K562 (cell line): Measurements from ENCODE around the gene ILF2. TPM values are rescaled to one million over a fixed set of nuclear protein-coding genes. Genes with fewer than 3 reads are reported as not detected.
A peak's percentile ranks its signal among the peaks of the same experiment; 100 is the strongest.

Source experiments
- ATAC-seq: fragments of 200-7000 bp; cut with Tn5 transposase; 3 replicates; pipeline ENCODE4 v1.9.1; 2020; ENCODE audit warnings: moderate library complexity
- BruUV-seq: library from RNA; stranded (reverse); fragments of 400-500 nt; replicated peaks from 2 replicates; lab custom pipeline; 2021; lab: Mats Ljungman, UMichigan
- CTCF ChIA-PET: fragments of 300-600 bp; formaldehyde crosslinking; extraction: SDS; loops from one replicate; lab custom pipeline; 2021; ENCODE audit warnings: low intra/inter-chr PET ratio; lab: Yijun Ruan, JAX
- POLR2A ChIA-PET: fragments of 300-600, 350-650 bp; sonication (Branson Sonifier 250); formaldehyde crosslinking; extraction: SDS; loops from one replicate; lab custom pipeline; 2021; ENCODE audit warnings: antibody characterized with exemption, inconsistent platforms; lab: Yijun Ruan, JAX
- DNase-seq, 4 experiments: peaks; one replicate each; pipeline versions ENCODE4 v3.0.0 to v3.0.0-alpha.2; 2011 to 2018; ENCODE audit warnings: low spot score in 3 of 4, mixed read lengths in 3 of 4; ENCODE audit errors: extremely low read depth in 1 of 4
- FAIRE-seq: peaks from 2 replicates; lab custom pipeline; 2011; peaks lifted over from hg19 to GRCh38; lab: Jason Lieb, UNC
- H2AFZ ChIP-seq: 2 replicates; pipeline ENCODE4 v1.6.0; 2011; ENCODE audit warnings: low read depth, low read length, control low read depth, inconsistent platforms
- H3K27ac ChIP-seq: fragments of 200-600 bp; 3 replicates; pipeline ENCODE4 v1.8.0; 2011; ENCODE audit warnings: low read depth, mild to moderate bottlenecking, control low read depth, inconsistent platforms, low read length, moderate library complexity, mixed read lengths; ENCODE audit errors: extremely low read depth
- H3K27me3 ChIP-seq, 2 experiments: fragments of 300-600 bp in 1 of 2; 2 replicates in 1 of 2; 3 replicates in 1 of 2; pipeline versions ENCODE4 v1.6.0 to v1.8.0; 2011; ENCODE audit warnings: inconsistent platforms in 2 of 2, low read length in 2 of 2, mild to moderate bottlenecking in 1 of 2, mixed read lengths in 1 of 2, moderate library complexity in 1 of 2; ENCODE audit not compliant: control insufficient read depth in 2 of 2, insufficient read depth in 2 of 2
- H3K36me3 ChIP-seq: fragments of 300-600 bp; 3 replicates; pipeline ENCODE4 v1.8.0; 2011; ENCODE audit warnings: mild to moderate bottlenecking, low read length, inconsistent platforms; ENCODE audit not compliant: control insufficient read depth, insufficient read depth
- H3K4me1 ChIP-seq, 2 experiments: fragments of 200-600 bp in 1 of 2; replicated peaks in 1 of 2; 2 replicates in 1 of 2; 3 replicates in 1 of 2; pipeline versions ENCODE4 v1.5.1 to v1.8.0; 2011; ENCODE audit warnings: inconsistent platforms in 2 of 2, low read length in 2 of 2, mild to moderate bottlenecking in 1 of 2, mixed read lengths in 1 of 2, moderate library complexity in 1 of 2; ENCODE audit not compliant: control insufficient read depth in 2 of 2, insufficient read depth in 2 of 2
- H3K4me2 ChIP-seq: 2 replicates; pipeline ENCODE4 v1.6.1; 2011; ENCODE audit warnings: low read length, control low read depth, inconsistent platforms, mixed read lengths; ENCODE audit not compliant: insufficient read depth
- H3K4me3 ChIP-seq: fragments of 200-600 bp; sonication (generic), shearing (Covaris generic); 2 replicates; pipeline ENCODE4 v1.5.1; 2016; ENCODE audit warnings: control low read depth, inconsistent platforms
- H3K79me2 ChIP-seq: fragments of 200-600 bp; 3 replicates; pipeline ENCODE4 v1.8.0; 2011; ENCODE audit warnings: low read length, inconsistent platforms; ENCODE audit not compliant: control insufficient read depth, insufficient read depth
- H3K9ac ChIP-seq, 2 experiments: 2 replicates each; pipeline versions ENCODE4 v1.6.0 to v1.6.1; 2011; ENCODE audit warnings: low read depth in 2 of 2, low read length in 2 of 2, control low read depth in 1 of 2, inconsistent platforms in 1 of 2, mild to moderate bottlenecking in 1 of 2, mixed read lengths in 1 of 2; ENCODE audit not compliant: insufficient read depth in 1 of 2
- H3K9me1 ChIP-seq: one replicate; pipeline ENCODE4 v1.6.0; 2011; ENCODE audit warnings: inconsistent platforms, mild to moderate bottlenecking, low read length, moderate library complexity; ENCODE audit not compliant: control insufficient read depth, insufficient read depth
- H3K9me3 ChIP-seq: replicated peaks from 2 replicates; pipeline ENCODE4 v1.5.1; 2011; ENCODE audit warnings: low read depth, low read length, inconsistent platforms; ENCODE audit not compliant: control insufficient read depth, insufficient read depth
- H4K20me1 ChIP-seq: replicated peaks from 2 replicates; pipeline ENCODE4 v1.6.1; 2011; ENCODE audit warnings: low read length, inconsistent platforms, mixed read lengths; ENCODE audit not compliant: control insufficient read depth, insufficient read depth
- E2F1 ChIP-seq: sonication (generic); formaldehyde crosslinking; IDR thresholded peaks from 2 replicates; pipeline ENCODE4 v1.8.1; 2023; ENCODE audit warnings: mild to moderate bottlenecking, missing genetic modification reagents, moderate library complexity
- GTF2A2 ChIP-seq: IDR thresholded peaks from 2 replicates; pipeline ENCODE4 v1.6.1; 2016; ENCODE audit warnings: mild to moderate bottlenecking, missing genetic modification characterization, missing compliant biosample characterization
- MYC ChIP-seq, 2 experiments: fragments of 250-450 bp in 1 of 2; sonication (Bioruptor Pico) in 1 of 2; IDR thresholded peaks; 2 replicates each; pipeline versions ENCODE4 v1.5.1 to v1.6.1; 2012 to 2021; ENCODE audit warnings: low read depth in 2 of 2, borderline replicate concordance in 1 of 2, improper control_type of control experiment in 1 of 2, low read length in 1 of 2, mild to moderate bottlenecking in 1 of 2, moderate library complexity in 1 of 2
- PHF8 ChIP-seq: fragments of 200-600 bp; sonication (generic); IDR thresholded peaks from 2 replicates; pipeline ENCODE4 v1.6.1; 2012; ENCODE audit warnings: mixed run types, mild to moderate bottlenecking, inconsistent platforms, low read length, moderate library complexity, borderline replicate concordance
- PHTF2 ChIP-seq: fragments of 250-450 bp; sonication (Bioruptor Pico); IDR thresholded peaks from 2 replicates; pipeline ENCODE4 v1.5.0; 2021; ENCODE audit warnings: mild to moderate bottlenecking
- POLR2G ChIP-seq: fragments of 200-400 bp; formaldehyde crosslinking; IDR thresholded peaks from 2 replicates; pipeline ENCODE4 v1.6.1; 2017; ENCODE audit warnings: low read depth, mild to moderate bottlenecking, antibody characterized with exemption, low read length, moderate library complexity
- SFPQ ChIP-seq: fragments of 200-400 bp; formaldehyde crosslinking; IDR thresholded peaks from 2 replicates; pipeline ENCODE4 v1.6.1; 2017; ENCODE audit warnings: mild to moderate bottlenecking, low read depth, low read length, moderate library complexity
- ZNF589 ChIP-seq: fragments of 200-800 bp; sonication (Bioruptor generic); IDR thresholded peaks from 2 replicates; pipeline ENCODE4 v1.6.1; 2016; ENCODE audit warnings: low read depth, missing genetic modification characterization, missing compliant biosample characterization
- WGBS: fragments of 100-300 bp; shearing (Covaris generic); methylation state at CpG from one replicate; pipeline ENCODE4 v1.1.6; 2016; ENCODE audit warnings: low coverage, mixed read lengths; ENCODE audit not compliant: insufficient coverage; ENCODE audit errors: missing lambda C conversion rate; 5-methylcytosine and 5-hydroxymethylcytosine counted together
- in situ Hi-C: fragments of 300-500 bp; cut with MboI; formaldehyde crosslinking; loops from 4 replicates; pipeline ENCODE4 v1.15.0; 2018; ENCODE audit warnings: inconsistent platforms, mixed read lengths
- intact Hi-C: fragments of 100-400 bp; cut with micrococcal nuclease; formaldehyde crosslinking; loops from 2 replicates; pipeline ENCODE4 v1.14.2; 2022
- polyA plus RNA-seq, 8 experiments: library from polyadenylated mRNA; depleted of rRNA in 4 of 8; stranded (reverse) in 5 of 8; unstranded in 3 of 8; fragments of >200 nt; fragmentation: Nextera tagmentation in 2 of 8; fragmentation: Illumina TruSeq in 1 of 8; extraction: Ambion mirVana in 2 of 8; extraction: Trizol in 1 of 8; gene quantifications; 2 replicates each; pipeline versions ENCODE4 v1.2.1 to v1.2.3, GENCODE V29; 2011 to 2014; ENCODE audit warnings: inconsistent platforms in 1 of 8, missing spikeins in 1 of 8
- total RNA-seq, 7 experiments: library from RNA; depleted of rRNA in 6 of 7; stranded (reverse); fragments of >200 nt in 6 of 7; fragmentation: Illumina TruSeq in 2 of 7; extraction: Trizol in 2 of 7; gene quantifications; 2 replicates each; pipeline versions ENCODE4 v1.2.1 to v1.2.3, GENCODE V29; 2011 to 2021; ENCODE audit warnings: low replicate concordance in 1 of 7
- TF ChIP-seq, protein P1 (sequence below): fragments of 450-650 bp; conservative IDR thresholded peaks from 2 replicates; pipeline ENCODE4 v1.6.1; 2016; ENCODE audit warnings: missing genetic modification characterization, low read depth, mild to moderate bottlenecking, control low read depth, missing compliant biosample characterization

Gene ILF2
- total and polyA plus RNA-seq, 9 of the 15 experiments (the other 6 are each of a cell fraction or from before 2014, with no cell fraction given): 282 to 726 (median 474) TPM

DNA sequence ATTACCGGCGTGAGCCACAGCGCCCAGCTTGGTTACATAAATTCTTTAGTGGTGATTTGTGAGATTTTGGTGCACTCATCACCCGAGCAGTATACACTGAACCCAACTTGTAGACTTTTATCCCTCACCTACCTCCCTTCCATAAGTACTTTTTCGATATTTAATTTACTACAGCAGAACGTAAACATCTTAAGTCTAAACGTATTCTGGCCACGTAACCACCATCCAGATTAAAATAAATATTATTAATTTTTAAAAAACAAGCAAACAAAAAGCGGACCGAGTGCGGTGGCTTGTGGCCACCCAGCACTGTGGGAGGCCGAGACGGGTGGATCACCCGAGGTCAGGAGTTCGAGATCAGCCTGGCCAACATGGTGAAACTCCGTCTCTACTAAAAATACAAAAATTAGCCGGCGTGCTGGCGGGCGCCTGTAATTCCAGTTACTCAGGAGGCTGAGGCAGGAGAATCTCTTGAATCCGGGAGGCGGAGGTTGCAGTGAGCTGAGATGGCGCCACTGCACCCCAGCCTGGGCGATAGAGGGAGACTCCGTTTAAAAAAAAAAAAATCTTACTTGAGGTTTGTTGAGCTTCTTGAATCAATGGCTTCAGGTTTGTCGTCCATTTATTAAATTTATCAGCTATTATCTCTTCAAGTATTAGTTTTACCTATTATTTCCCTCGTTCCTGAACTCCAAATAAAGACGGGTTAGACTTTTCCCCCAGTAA is 998 bp upstream of the ILF2 start (continued):
- TF ChIP-seq POLR2G (peak; percentile 62), ZNF589 (peak; percentile 70; the same call in 1 of the 2 replicates)

GRCh38 chr1:153670257-153670858 is 435 bp downstream of the ILF2 start:
- ATAC-seq (peak; percentile 1), FAIRE-seq (no peak), DNase-seq (peak in 2 of 4 experiments; percentile 68 to 73)
- Histone ChIP-seq H3K79me2 (peaks cover 37% of the 10 kb centered on the region), H3K4me2 (peak overlapping the region; percentile 98), H4K20me1 (no peaks in the 10 kb centered on the region), H3K4me3 (peak overlapping the region; percentile 94), H3K27ac (peak overlapping the region; percentile 92), H3K27me3 (no peaks in the 10 kb centered on the region), H3K36me3 (peaks cover 51% of the 10 kb centered on the region), H3K9me3 (no peaks in the 10 kb centered on the region), H3K9ac (peak overlapping the region; percentile 96 to 98), H3K9me1 (no peaks in the 10 kb centered on the region), H2AFZ (peak overlapping the region; percentile 63), H3K4me1 (peaks cover 0 to 4% of the 10 kb centered on the region in 2 experiments; a peak in 3 of 5 replicates)
- ChIA-PET POLR2A (interaction anchor here (0.7 to 4.8 kb wide), 3 partner anchors 8 to 11 kb away, joined by 3 to 26 read pairs (median 6); partner anchors contain the start of gene SNAPIN), CTCF (no interaction called here)
- in situ Hi-C loops (loop anchor here (5.0 kb wide), 1 partner anchor 107 kb away; the partner anchor contains the start of gene SLC27A3), intact Hi-C loops (loop anchor here (5.0 kb wide), 2 partner anchors 158 to 317 kb away; partner anchors contain the start of gene RAB13)
- WGBS: 2% methylated on average over 18 of the region's 22 CpGs
- BruUV-seq: TSS peak; percentile 81
- TF ChIP-seq PHTF2: no peak
- TF ChIP-seq MYC (IDR thresholded peaks at IDR 0.05; ENCODE audit: low read depth, low read length): no peak
- TF ChIP-seq MYC (CRISPR knock-in tag; IDR thresholded peaks at IDR 0.05; ENCODE audit: borderline replicate concordance, low read depth): peak; percentile 79
- peak; percentile 14; the same call in 1 of the 2 replicates for TF ChIP-seq E2F1 (CRISPR knock-in tag)
- peak; percentile 25; the same call in 1 of the 2 replicates for TF ChIP-seq GTF2A2 (tag)
- no peak for TF ChIP-seq SFPQ
- no peak; the same call in 1 of the 2 replicates for TF ChIP-seq PHF8
- TF ChIP-seq, protein P1, sequence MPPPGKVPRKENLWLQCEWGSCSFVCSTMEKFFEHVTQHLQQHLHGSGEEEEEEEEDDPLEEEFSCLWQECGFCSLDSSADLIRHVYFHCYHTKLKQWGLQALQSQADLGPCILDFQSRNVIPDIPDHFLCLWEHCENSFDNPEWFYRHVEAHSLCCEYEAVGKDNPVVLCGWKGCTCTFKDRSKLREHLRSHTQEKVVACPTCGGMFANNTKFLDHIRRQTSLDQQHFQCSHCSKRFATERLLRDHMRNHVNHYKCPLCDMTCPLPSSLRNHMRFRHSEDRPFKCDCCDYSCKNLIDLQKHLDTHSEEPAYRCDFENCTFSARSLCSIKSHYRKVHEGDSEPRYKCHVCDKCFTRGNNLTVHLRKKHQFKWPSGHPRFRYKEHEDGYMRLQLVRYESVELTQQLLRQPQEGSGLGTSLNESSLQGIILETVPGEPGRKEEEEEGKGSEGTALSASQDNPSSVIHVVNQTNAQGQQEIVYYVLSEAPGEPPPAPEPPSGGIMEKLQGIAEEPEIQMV (tag): no peak
